ENCODE data around the gene ROBO1.

Gene ROBO1

DNA sequence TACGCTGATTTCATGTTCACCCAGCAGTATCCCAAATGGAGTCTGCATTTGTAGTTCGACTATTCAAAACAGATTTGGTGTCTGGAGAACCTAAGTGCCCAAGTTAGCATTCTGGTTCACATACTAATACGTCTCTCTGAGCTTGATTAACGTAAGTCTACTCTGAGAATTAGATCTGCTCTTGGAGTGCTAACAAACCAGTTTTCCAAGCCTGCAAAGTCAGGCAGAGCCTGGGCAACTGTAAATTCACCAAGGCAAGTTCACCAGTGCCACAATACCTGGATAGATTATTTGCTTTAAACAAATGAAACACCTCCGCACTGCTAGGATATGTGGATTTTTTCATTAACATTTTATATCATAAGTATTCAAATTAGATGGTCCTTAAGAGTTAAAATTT lies 912.6 kb downstream of the ROBO1 start:
- Histone ChIP-seq H3K27ac (no peak overlapping the region), H3K4me3 (no peak overlapping the region)
- no peak for DNase-seq (ENCODE audit: low spot score)
- TF ChIP-seq, protein P1, sequence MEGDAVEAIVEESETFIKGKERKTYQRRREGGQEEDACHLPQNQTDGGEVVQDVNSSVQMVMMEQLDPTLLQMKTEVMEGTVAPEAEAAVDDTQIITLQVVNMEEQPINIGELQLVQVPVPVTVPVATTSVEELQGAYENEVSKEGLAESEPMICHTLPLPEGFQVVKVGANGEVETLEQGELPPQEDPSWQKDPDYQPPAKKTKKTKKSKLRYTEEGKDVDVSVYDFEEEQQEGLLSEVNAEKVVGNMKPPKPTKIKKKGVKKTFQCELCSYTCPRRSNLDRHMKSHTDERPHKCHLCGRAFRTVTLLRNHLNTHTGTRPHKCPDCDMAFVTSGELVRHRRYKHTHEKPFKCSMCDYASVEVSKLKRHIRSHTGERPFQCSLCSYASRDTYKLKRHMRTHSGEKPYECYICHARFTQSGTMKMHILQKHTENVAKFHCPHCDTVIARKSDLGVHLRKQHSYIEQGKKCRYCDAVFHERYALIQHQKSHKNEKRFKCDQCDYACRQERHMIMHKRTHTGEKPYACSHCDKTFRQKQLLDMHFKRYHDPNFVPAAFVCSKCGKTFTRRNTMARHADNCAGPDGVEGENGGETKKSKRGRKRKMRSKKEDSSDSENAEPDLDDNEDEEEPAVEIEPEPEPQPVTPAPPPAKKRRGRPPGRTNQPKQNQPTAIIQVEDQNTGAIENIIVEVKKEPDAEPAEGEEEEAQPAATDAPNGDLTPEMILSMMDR (IDR thresholded peaks at IDR 0.05) = no peak

DNA sequence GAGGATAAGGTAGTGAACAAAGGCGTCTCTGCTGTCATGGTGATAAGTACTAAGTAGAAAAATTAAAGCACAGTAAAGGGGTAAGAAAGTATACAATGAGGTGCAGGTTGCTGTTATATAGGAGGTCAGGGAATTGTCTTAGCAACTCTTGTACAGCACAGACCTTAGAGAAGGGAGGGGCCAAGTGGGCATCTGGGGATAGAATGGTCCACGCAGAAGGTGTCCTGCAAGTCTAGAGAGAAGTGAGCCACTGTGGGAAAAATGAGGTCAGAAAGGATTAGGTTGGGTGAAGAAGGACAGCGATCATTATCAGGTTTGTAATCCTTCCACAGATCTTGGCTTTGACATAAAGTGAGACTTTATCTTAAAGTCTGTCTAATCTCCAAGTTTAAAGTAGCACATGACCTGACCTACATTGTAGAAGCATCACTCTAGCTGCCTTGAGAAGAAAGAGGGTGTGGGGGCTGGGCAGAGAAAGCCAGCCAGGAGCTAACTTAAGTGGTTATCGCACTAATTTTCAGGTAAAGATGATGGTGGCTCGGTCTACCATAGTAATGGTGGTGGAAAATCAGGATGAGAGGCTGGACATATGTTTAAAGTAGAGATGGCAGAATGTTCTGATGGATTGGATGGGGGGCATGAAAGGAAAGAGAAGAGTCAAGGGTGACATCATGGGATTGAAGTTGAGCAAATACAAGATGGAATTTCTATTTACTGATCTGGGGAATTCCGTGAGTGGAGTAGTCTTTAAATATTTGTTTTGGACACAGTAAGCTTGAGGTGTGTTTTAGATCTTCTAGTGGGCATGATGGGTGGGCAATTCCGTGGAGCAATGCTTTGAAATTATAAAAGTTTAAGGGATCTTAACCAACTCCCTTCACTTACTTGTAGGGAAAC lies 919.2 kb downstream of the ROBO1 start:
- H3K27ac ChIP-seq = no peak overlapping the region
- DNase-seq (ENCODE audit: low spot score) = no peak
- TF ChIP-seq, protein P1 (IDR thresholded peaks at IDR 0.05) = no peak
- H3K4me3 ChIP-seq = no peak overlapping the region

DNA sequence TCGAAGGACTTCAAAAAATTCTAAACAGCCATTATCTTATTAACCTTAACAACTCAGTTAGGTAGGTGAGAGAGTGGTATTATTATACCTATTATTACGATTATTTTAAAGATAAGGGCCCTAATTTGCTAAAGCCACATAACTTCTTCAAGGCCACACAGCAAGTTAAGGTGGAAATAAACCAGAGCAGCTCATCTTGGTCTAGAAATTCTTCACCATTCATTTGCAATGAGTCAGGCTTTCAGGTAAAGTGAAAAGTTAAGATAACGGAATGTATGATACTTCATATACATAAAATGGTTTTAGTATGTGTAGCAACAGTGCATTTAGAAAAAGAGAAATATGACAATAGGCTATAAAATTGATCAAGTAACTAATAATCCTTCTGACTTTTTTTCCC lies 920.2 kb downstream of the ROBO1 start:
- no peak overlapping the region for H3K4me3 ChIP-seq
- TF ChIP-seq, protein P1 (IDR thresholded peaks at IDR 0.05) = no peak

DNA sequence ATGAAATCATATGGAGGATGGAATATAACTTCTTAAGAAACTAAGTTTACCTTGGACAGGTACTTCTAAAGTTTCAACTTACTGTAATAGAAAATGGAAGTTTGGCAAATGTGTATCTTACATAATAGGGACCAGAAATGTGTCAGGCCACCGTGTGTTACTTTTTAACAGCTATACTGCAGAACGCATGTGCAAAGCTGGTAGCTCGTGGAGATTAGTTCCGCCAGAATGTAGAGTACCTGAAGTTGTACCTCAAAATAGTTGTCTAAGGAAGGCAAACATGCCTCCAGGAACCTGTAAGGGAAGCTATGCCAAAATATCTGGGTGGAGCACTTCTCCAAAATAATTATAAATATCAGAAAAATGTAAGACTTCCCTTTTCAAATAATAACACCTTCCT lies 920.6 kb downstream of the ROBO1 start:
- no peak overlapping the region for H3K27ac ChIP-seq
- no peak overlapping the region for H3K4me3 ChIP-seq
- DNase-seq (ENCODE audit: low spot score) = no peak
- TF ChIP-seq, protein P1 (IDR thresholded peaks at IDR 0.05) = no peak

More for the DNA sequence above, 920.2 kb downstream of the ROBO1 start:
- no peak overlapping the region for H3K27ac ChIP-seq
- no peak for DNase-seq (ENCODE audit: low spot score)

DNA sequence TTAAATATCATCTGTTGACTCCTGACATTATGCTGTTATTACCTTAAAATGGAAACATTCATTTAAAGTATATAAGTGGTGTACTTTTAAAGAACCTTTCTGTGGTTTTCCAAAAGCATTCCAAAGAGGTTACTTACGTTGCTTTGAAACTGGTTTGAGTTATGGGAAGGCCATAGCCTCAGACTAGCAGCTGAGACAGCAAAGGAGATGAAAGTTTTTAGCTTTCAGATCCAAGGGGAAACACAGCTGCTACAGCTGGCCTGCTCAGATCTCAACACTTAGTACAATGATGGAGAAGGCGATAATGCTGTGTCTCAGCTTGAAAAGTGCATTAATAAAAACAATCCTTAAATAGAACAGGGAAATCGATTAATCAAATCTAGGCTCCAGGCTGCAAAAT lies 921.1 kb downstream of the ROBO1 start:
- Histone ChIP-seq H3K27ac (no peak overlapping the region), H3K4me3 (no peak overlapping the region)
- TF ChIP-seq, protein P1 (IDR thresholded peaks at IDR 0.05) = no peak
- DNase-seq (ENCODE audit: low spot score) = no peak

DNA sequence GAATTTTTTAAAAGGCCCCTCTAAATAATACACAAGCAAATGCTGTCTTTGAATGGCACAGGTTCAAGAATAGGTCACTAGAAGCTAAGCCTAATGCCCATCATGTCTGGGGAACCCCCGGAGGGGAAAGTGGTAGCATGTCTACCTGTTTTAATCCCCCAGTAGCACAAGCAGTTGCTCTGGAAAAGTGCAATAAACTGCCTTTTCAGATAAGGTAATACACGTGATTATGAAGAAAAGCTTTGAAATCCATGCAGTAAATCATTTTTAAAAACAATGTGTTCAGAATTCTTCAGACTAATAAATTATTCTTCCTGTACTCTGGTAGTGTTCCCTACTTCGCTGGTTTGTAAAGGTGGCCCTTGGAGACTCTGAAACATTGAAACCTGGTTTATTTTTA lies 922.2 kb downstream of the ROBO1 start:
- no peak overlapping the region for H3K27ac ChIP-seq
- DNase-seq (ENCODE audit: low spot score) = no peak
- TF ChIP-seq, protein P1 (IDR thresholded peaks at IDR 0.05) = no peak
- no peak overlapping the region for H3K4me3 ChIP-seq

DNA sequence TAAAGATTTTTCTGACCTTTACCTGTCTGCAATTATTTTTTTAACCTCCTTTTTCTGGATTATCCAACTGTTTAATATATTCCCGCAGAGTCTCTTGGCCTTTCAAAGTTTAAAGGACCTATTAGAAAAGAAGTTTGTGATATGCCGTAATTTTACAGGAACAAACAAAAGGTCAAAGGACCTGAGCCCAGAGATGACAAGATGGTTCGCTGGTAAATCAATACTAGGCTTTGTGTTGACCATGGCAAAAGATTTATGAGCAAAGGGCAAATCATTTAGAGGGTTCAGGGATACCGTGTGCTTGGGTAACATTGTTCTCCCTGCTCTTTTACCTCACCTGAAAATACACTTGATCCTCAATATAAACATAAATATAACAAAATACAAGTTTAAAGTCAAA lies 923.5 kb downstream of the ROBO1 start:
- H3K4me3 ChIP-seq = no peak overlapping the region
- H3K27ac ChIP-seq = no peak overlapping the region
- TF ChIP-seq, protein P1 (IDR thresholded peaks at IDR 0.05) = no peak
- no peak for DNase-seq (ENCODE audit: low spot score)

All from coronary artery (tissue), 2 donors.